Measurements from ENCODE around the gene BCL11B.

GRCh38 chr14:99192028-99192621, 79.9 kb downstream of the BCL11B start:
- no peak for TF ChIP-seq POLR2A (IDR thresholded peaks at IDR 0.05)
- TF ChIP-seq CTCF (IDR thresholded peaks at IDR 0.05) = no peak

All from vagina (tissue), 2 donors.